NCI-H146 treated with DMSO at 0.1 percent for 48 hours (cell line): ENCODE data around the gene SAMD4A.
"Not testable (repeated sequence)": the region's sequence is repeated elsewhere in the genome, so short reads cannot be mapped to it uniquely, and the experiment has no call there.

Source experiments
- DNase-seq: peaks from one replicate; lab custom pipeline; 2025; ENCODE audit not compliant: unreplicated experiment; lab: John Stamatoyannopoulos, UW

The SAMD4A gene

GRCh38 chr14:54724676-54725325, 157.9 kb downstream of the SAMD4A start:
- DNase-seq, result no peak

- DNase-seq, result no peak
These were observed 159.1 kb downstream of the SAMD4A start for GRCh38 chr14:54725998-54726397.

DNA sequence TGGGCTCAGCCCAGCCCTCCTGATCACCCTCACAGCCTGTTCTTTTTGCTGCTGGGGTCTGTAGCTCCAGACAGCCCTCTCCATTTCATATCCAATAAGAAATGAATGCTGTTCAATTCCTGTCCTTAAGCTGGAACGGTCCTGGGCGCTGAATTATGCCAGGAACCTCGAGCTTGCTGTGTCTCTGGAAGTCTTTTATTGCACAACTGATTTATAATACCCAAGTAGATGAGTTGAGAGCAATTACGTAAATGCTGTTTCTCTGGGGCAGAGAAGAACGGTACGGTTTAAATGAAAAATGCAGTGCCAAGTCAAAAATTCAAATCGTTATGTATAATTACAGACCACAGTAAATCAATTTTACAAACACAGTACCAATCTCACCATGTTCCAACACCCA, 161.0 kb downstream of the SAMD4A start:
- no peak for DNase-seq

DNA sequence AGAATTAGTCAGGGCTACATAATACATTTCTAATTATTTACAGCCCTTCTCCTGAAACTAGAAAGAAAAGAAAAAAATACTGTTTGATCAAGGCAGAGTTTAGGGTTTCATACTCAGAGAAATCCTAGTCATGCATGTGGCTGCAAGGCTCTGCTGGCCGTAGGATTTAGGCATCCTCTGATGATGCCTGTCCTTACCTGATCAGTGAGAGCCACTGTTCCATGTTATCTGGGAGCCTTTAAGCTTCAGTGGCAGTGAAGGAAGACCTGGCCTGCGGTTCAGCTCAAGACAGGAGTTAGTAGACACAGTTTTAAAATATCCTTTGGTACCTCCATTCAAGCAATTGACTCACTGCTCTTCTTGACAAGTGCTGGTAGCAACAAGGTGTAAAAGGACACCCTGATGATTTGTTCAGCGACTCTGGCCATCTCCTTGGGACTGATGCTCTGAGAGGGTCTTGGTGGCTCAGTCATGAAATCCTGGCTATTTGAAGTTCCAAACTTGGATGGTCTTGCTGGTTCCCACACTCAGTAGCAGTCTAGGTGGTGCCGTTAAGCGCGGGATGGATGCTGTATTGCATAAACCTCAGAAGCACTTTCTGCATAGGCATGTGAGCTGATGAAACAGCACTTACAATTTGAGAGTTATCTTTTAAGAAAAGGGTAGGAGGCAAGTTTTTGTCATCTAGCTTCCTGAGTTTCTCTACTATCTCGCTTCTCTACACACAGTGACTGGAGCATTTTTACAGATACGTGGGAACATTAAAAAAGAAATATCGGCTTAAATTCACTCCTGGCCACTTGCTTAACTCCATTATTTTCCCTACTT, 162.0 kb downstream of the SAMD4A start:
- no peak for DNase-seq

- DNase-seq, result no peak
These were observed 163.4 kb downstream of the SAMD4A start for GRCh38 chr14:54730156-54730961.

DNA sequence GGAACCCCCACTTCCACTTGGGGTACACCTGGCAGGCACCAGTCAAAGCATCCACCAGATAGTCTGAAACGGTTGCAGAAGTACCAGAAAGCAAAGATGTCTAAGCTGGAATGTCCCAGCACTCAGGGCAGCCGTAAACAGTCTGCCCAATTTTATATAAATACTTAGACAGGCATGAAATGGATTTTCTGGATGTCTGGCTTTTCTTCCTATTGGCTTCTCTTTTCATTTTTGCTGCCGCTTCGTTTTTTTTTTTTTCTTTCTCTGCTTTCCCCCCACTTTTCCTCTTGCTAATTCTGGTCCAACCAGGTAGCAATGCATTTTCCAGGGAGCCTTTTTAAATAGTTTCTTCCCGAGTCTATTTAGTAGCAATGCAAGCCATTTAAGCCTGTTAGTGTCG, 168.0 kb downstream of the SAMD4A start:
- DNase-seq, result no peak

DNA sequence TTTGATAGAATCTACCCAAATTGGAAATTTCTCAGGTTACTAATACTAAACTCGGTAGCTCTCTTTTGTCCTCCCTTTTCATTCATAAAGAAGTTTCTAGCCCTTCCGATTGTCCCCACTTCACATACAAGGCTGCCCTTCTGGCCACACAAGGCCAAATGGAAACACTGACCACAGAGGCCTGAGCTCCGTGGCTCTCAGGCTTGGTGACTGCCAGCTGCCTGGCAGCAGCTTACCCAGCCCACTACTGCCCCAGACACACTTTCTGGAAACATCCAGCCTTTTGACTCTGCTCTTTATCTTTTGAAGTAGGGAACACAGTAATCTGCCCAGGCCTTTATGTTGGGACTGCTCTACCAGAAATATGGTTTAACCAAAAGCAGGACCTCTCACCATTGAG, 168.5 kb downstream of the SAMD4A start:
- no peak for DNase-seq

GRCh38 chr14:54737132-54737711, 170.3 kb downstream of the SAMD4A start:
- DNase-seq, result no peak

- no peak for DNase-seq
These were observed 171.1 kb downstream of the SAMD4A start for GRCh38 chr14:54738009-54738408.

DNA sequence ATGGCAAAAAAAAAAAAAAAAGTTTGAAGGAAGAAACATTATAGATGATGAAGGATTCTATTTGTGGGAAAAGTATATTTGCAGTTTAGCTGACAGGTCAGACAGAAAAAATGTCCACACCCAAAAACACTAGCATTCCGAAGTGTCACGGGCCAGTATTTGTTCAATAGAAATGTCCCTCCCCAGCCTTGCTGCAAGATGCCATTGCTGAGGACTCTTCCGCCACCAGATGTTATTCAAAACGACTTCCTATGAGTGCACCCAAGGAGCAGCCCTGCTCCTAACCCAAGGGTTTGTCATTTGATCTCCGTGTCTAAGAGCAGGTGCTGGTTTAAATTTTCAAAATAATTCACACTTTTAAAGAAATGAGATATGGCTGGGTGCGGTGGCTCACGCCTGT, 172.6 kb downstream of the SAMD4A start:
- DNase-seq, result no peak

DNA sequence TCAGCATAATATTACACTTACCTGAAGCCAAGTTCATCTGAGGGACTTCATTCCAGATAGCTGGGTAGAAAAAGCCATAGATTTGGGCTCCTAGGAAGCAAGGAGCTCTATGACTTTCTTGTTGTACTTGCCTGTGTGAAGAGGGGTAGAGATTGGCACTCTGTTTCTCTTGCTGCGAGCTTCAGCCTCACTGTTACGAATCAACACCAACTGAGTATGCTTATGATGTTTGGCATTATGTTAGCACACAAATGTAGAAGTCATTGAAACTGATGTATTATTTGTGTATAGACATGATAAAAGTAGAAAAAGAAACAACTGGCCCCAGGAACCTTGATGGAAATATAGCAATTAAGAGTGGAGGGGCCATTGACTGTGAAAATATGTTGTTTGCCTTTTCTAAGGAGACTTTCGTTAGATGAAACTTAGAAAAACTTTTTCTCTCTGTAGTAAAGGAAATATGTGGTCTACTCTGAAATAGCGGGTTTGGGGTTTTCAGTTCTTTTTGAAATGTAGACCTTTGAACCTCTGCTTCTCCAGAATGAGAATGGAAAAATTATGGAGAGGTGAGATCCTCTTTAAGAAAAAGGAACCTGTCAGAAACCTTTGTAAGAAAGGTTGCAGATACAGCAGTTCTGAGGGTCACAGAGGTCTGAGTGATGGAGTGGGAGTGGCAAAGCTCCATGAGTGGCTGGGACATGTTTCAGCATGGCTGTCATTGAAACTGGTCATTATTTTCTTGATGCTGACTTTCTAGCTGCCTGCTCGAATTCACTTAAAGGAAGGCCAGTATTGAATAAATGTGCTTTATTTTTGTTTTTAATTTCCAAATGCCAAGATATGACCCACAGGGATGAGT, 175.8 kb downstream of the SAMD4A start:
- DNase-seq, result no peak

DNA sequence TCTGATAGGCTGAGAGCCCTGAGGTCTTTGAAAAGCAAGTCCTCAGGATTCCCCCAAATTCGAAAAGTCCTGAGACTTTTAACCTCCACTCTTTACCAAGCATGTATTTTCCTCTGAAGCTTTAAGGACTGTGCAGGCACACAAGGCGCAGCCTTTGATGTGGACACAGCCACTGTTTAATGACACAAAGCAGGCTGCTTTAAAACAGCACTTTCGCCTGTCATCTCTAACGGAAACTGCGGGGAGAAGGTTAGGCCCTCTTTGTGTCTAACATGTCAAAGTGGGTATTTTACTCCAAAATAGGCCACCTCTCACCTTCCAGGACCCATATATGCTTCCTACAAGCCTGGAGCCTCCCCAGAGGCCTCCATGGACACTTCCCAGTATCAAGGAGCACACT, 176.5 kb downstream of the SAMD4A start:
- no peak for DNase-seq

GRCh38 chr14:54746019-54746418, 179.1 kb downstream of the SAMD4A start:
- DNase-seq, result no peak

DNA sequence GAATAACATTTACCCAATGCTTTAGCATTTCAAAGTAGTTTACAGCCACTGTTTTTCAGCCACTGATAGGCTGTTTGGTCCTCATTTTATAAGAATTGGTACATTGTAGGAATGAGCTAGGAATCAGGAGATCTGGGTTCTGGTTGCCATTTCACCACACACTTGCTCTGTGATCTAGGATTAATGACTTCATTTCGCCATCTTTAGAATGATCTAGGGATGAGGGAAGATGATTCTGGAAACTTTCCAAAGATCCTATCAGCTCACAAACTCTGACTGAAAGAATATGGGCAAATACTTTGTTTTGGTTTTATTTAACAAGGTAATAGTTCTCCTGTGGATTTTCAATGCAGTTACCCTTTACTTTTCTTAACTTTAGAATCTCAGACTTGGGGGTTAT, 180.7 kb downstream of the SAMD4A start:
- no peak for DNase-seq

DNA sequence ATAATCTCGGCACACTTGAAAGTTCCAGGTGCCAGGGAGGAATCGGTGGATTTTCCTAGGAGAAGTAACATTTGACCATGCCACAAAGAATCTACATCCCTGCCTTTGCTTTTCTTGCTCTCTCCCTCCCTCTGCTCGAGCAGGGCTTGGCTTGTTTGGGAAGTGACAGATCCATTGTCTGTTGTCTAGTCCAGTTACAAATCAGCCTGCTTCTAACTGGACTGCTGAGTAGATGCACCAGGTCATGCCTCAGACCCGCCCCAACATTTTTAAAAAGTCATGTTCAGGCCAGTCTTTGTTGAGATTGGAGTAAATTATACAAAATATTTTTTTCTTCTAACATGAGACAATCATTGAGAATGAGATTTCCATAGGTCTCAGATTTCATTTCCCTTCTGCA, 182.3 kb downstream of the SAMD4A start:
- no peak for DNase-seq

GRCh38 chr14:54749727-54750126, 182.8 kb downstream of the SAMD4A start:
- no peak for DNase-seq

DNA sequence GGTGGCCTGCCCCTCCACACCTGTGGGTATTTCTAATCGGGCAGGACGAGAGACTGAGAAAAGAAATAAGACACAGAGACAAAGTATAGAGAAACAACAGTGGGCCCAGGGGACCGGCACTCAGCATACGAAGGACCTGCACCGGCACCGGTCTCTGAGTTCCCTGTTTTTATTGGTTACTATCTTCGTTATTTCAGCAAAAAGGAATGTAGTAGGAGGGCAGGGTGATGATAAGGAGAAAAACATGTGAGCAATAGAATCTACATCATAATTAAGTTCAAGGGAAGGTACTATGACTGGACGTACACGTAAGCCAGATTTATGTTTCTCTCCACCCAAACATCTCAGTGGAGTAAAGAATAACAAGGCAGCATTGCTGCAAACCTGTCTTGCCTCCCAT, 185.7 kb downstream of the SAMD4A start:
- not testable (repeated sequence) for DNase-seq

GRCh38 chr14:54753396-54753795, 186.5 kb downstream of the SAMD4A start:
- not testable (repeated sequence) for DNase-seq

DNA sequence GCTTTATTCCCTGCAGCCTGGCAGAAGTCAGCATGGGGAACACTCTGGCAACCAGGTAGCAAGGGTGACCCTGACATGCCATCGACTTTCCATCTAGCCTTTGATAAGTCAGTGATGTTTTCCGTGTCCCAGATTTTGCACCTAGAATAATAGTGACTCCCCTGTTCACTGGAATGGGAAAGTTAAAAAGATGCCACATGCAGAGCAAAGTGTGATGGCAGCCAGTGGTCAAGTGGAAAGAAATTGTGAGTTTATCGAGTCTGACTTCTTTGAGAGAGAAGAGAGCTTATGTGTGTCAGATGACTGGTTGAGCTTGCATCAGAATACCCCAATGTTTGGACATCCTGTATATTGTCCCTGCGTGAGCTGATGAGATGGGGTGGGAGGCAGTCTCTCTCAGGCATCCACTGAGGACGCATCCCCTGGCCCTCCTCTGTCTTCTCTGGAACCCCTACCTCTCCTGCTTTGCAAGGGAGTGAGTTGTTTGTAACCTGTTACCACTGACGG, 187.2 kb downstream of the SAMD4A start:
- no peak for DNase-seq
